ENCODE data around the gene ADGRL4.

DNA sequence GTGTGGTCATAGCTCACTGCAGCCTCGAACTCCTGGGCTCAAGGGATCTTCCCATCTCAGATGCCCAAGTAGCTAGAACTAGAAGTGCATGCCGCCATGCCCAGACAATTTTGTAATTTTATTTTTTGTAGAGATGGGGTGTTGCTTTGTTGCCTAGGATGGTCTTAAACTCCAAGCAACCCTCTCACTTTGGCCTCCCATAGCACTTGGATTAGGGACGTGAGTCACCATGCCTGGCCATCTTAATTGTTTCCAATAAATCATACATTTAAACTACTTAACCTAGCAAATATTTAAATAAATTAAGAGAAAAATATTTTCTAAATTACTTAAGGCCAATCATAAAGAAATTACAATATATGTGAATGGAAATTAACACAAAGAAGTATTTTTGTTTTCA, 35.1 kb upstream of the ADGRL4 start:
- TF ChIP-seq ZNF248 (tag by site-specific recombination; IDR thresholded peaks at IDR 0.05) = no peak
- TF ChIP-seq ZNF76 (tag by site-specific recombination; IDR thresholded peaks at IDR 0.05; ENCODE audit: borderline replicate concordance, low read depth) = no peak
- no peak for TF ChIP-seq ZNF777 (tag by site-specific recombination; IDR thresholded peaks at IDR 0.05; ENCODE audit: borderline replicate concordance)
- TF ChIP-seq ZFP41 (tag by site-specific recombination; IDR thresholded peaks at IDR 0.05; ENCODE audit: borderline replicate concordance) = no peak
- no peak for TF ChIP-seq ZNF629 (tag by site-specific recombination; IDR thresholded peaks at IDR 0.05)
- TF ChIP-seq, protein P1, sequence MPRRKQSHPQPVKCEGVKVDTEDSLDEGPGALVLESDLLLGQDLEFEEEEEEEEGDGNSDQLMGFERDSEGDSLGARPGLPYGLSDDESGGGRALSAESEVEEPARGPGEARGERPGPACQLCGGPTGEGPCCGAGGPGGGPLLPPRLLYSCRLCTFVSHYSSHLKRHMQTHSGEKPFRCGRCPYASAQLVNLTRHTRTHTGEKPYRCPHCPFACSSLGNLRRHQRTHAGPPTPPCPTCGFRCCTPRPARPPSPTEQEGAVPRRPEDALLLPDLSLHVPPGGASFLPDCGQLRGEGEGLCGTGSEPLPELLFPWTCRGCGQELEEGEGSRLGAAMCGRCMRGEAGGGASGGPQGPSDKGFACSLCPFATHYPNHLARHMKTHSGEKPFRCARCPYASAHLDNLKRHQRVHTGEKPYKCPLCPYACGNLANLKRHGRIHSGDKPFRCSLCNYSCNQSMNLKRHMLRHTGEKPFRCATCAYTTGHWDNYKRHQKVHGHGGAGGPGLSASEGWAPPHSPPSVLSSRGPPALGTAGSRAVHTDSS (tag by site-specific recombination; IDR thresholded peaks at IDR 0.05) = no peak
- no peak for TF ChIP-seq ZFP37 (tag by site-specific recombination; IDR thresholded peaks at IDR 0.05)
